SK-N-SH (cell line): ENCODE results near the gene GNPTAB. TPM values are rescaled to one million over a fixed set of nuclear protein-coding genes. Genes with fewer than 3 reads are reported as not detected.

Source experiments
- CTCF ChIA-PET: fragments of 300-600, 350-600 bp; formaldehyde crosslinking; extraction: SDS; loops from one replicate; lab custom pipeline; 2021; lab: Yijun Ruan, JAX
- POLR2A ChIA-PET: fragments of 350-600 bp; sonication (Branson Sonifier 250); formaldehyde crosslinking; extraction: SDS; loops from one replicate; lab custom pipeline; 2020; ENCODE audit warnings: antibody characterized with exemption, inconsistent platforms; lab: Yijun Ruan, JAX
- DNase-seq: peaks from one replicate; pipeline ENCODE4 v3.0.0; 2012
- H2AFZ ChIP-seq: fragments of 200-600 bp; sonication (generic); 2 replicates; pipeline ENCODE4 v1.8.1; 2016; ENCODE audit warnings: antibody characterized with exemption, mild to moderate bottlenecking, low read depth
- H3F3A ChIP-seq: fragments of 200-600 bp; sonication (generic); replicated peaks from 2 replicates; pipeline ENCODE3; 2016; ENCODE audit warnings: antibody characterized with exemption, mild to moderate bottlenecking; ENCODE audit not compliant: insufficient read depth
- H3K27ac ChIP-seq, 2 experiments: fragments of 200-500 bp in 1 of 2; fragments of 200-600 bp in 1 of 2; sonication (Bioruptor generic) in 1 of 2; sonication (generic), shearing (Covaris generic) in 1 of 2; 2 replicates each; pipeline versions ENCODE4 v1.5.1 to v1.6.1; 2014 to 2016; ENCODE audit warnings: low read depth in 2 of 2, inconsistent platforms in 1 of 2, low read length in 1 of 2, mild to moderate bottlenecking in 1 of 2, mixed read lengths in 1 of 2
- H3K27me3 ChIP-seq: fragments of 200-600 bp; sonication (generic), shearing (Covaris generic); 2 replicates; pipeline ENCODE4 v1.6.1; 2016; ENCODE audit warnings: mixed run types; ENCODE audit not compliant: insufficient read depth
- H3K36me3 ChIP-seq, 2 experiments: fragments of 200-500 bp in 1 of 2; fragments of 200-600 bp in 1 of 2; sonication (Bioruptor generic) in 1 of 2; sonication (generic) in 1 of 2; replicated peaks in 1 of 2; 2 replicates each; pipeline versions ENCODE3 to v1.5.1; 2014 to 2016; ENCODE audit warnings: low read length in 1 of 2, mild to moderate bottlenecking in 1 of 2; ENCODE audit not compliant: insufficient read depth in 2 of 2, control insufficient read depth in 1 of 2
- H3K4me1 ChIP-seq, 2 experiments: fragments of 200-500 bp in 1 of 2; fragments of 200-600 bp in 1 of 2; sonication (Bioruptor generic) in 1 of 2; sonication (generic), shearing (Covaris generic) in 1 of 2; 2 replicates each; pipeline versions ENCODE4 v1.5.1 to v1.6.1; 2014 to 2016; ENCODE audit warnings: low read depth in 1 of 2, low read length in 1 of 2, mixed run types in 1 of 2; ENCODE audit not compliant: insufficient read depth in 2 of 2, control insufficient read depth in 1 of 2
- H3K4me2 ChIP-seq: fragments of 200-600 bp; sonication (generic), shearing (Covaris generic); 2 replicates; pipeline ENCODE4 v1.6.1; 2017; ENCODE audit warnings: mixed run types
- H3K4me3 ChIP-seq, 2 experiments: fragments of 200-500 bp in 1 of 2; fragments of 200-600 bp in 1 of 2; sonication (Bioruptor generic) in 1 of 2; sonication (generic), shearing (Covaris generic) in 1 of 2; 2 replicates each; pipeline versions ENCODE4 v1.5.1 to v1.8.1; 2014 to 2016; ENCODE audit warnings: low read depth in 2 of 2, inconsistent platforms in 1 of 2, low read length in 1 of 2, mild to moderate bottlenecking in 1 of 2, mixed read lengths in 1 of 2, moderate library complexity in 1 of 2
- H3K79me2 ChIP-seq: fragments of 200-600 bp; sonication (generic); 2 replicates; pipeline ENCODE4 v1.8.1; 2017; ENCODE audit warnings: mild to moderate bottlenecking; ENCODE audit not compliant: insufficient read depth
- H3K9ac ChIP-seq: fragments of 200-600 bp; sonication (generic); 2 replicates; pipeline ENCODE4 v1.6.1; 2017; ENCODE audit warnings: mixed run types
- H3K9me2 ChIP-seq: fragments of 200-600 bp; sonication (generic); 2 replicates; pipeline ENCODE4 v1.6.1; 2017; ENCODE audit warnings: mixed run types
- H3K9me3 ChIP-seq: fragments of 200-600 bp; sonication (generic); 2 replicates; pipeline ENCODE4 v1.6.1; 2017; ENCODE audit warnings: mixed run types, mild to moderate bottlenecking, moderate library complexity
- H4K20me1 ChIP-seq: fragments of 200-600 bp; sonication (generic); 2 replicates; pipeline ENCODE4 v1.6.1; 2017; ENCODE audit warnings: mild to moderate bottlenecking, mixed run types; ENCODE audit not compliant: insufficient read depth
- CHD2 ChIP-seq: fragments of 150-350 bp; IDR thresholded peaks from 2 replicates; pipeline ENCODE4 v1.6.1; 2018; ENCODE audit warnings: low read length; ENCODE audit not compliant: partially characterized antibody
- ELF1 ChIP-seq: IDR thresholded peaks from 2 replicates; pipeline ENCODE4 v1.4.0; 2012
- EP300 ChIP-seq, 2 experiments: IDR thresholded peaks; 2 replicates each; pipeline versions ENCODE4 v1.4.0 to v1.6.1; 2012; ENCODE audit warnings: borderline replicate concordance in 1 of 2, low read depth in 1 of 2, low read length in 1 of 2
- FOXJ3 ChIP-seq: sonication (generic); formaldehyde crosslinking; IDR thresholded peaks from 2 replicates; pipeline ENCODE4 v1.5.1; 2020; ENCODE audit warnings: mild to moderate bottlenecking, missing genetic modification reagents
- GABPA ChIP-seq: IDR thresholded peaks from 2 replicates; pipeline ENCODE4 v1.4.0; 2012; ENCODE audit warnings: low read depth, mild to moderate bottlenecking
- GATA2 ChIP-seq: sonication (generic); formaldehyde crosslinking; IDR thresholded peaks from 2 replicates; pipeline ENCODE4 v1.5.0; 2020; ENCODE audit warnings: mild to moderate bottlenecking, missing genetic modification reagents
- MEF2A ChIP-seq: IDR thresholded peaks from 2 replicates; pipeline ENCODE4 v1.4.0; 2012; ENCODE audit warnings: low read depth, borderline replicate concordance
- NFIC ChIP-seq: IDR thresholded peaks from 2 replicates; pipeline ENCODE4 v1.4.0; 2012; ENCODE audit warnings: borderline replicate concordance
- NRF1 ChIP-seq: IDR thresholded peaks from 2 replicates; pipeline ENCODE4 v1.6.1; 2012; ENCODE audit warnings: low read depth, mild to moderate bottlenecking, low read length
- POLR2AphosphoS5 ChIP-seq: IDR thresholded peaks from 2 replicates; pipeline ENCODE4 v1.6.1; 2012; ENCODE audit warnings: low read depth, low read length
- RAD21 ChIP-seq: IDR thresholded peaks from 2 replicates; pipeline ENCODE4 v1.6.1; 2012; ENCODE audit warnings: mild to moderate bottlenecking, low read length
- SIN3A ChIP-seq: IDR thresholded peaks from 2 replicates; pipeline ENCODE4 v1.6.1; 2012; ENCODE audit warnings: low read depth, mild to moderate bottlenecking, low read length, moderate library complexity, borderline replicate concordance
- TAF1 ChIP-seq: IDR thresholded peaks from 2 replicates; pipeline ENCODE4 v1.6.1; 2012; ENCODE audit warnings: low read depth, mild to moderate bottlenecking, low read length, moderate library complexity, borderline replicate concordance
- TEAD4 ChIP-seq: IDR thresholded peaks from 2 replicates; pipeline ENCODE4 v1.4.0; 2012; ENCODE audit warnings: mild to moderate bottlenecking, borderline replicate concordance; ENCODE audit not compliant: insufficient read depth
- YY1 ChIP-seq: IDR thresholded peaks from 2 replicates; pipeline ENCODE4 v1.4.0; 2012; ENCODE audit warnings: low read depth, mild to moderate bottlenecking
- WGBS: methylation state at CpG from one replicate; pipeline ENCODE4 v1.1.6; 2017; ENCODE audit warnings: low lambda C conversion rate; 5-methylcytosine and 5-hydroxymethylcytosine counted together
- polyA plus RNA-seq, 3 experiments: library from polyadenylated mRNA; depleted of rRNA; stranded (reverse); fragments of >200 nt; gene quantifications; 2 replicates each; pipeline ENCODE4 v1.2.3, GENCODE V29; 2012
- TF ChIP-seq, protein P1 (sequence below): IDR thresholded peaks from 2 replicates; pipeline ENCODE4 v1.4.0; 2012; ENCODE audit warnings: low read depth
- TF ChIP-seq, protein P2 (sequence below): IDR thresholded peaks from 2 replicates; pipeline ENCODE4; 2012
- TF ChIP-seq, protein P3 (sequence below): IDR thresholded peaks from 2 replicates; pipeline ENCODE4 v1.4.0; 2012; ENCODE audit warnings: low read depth, borderline replicate concordance

The GNPTAB gene
- polyA plus RNA-seq, 1 of the 3 experiments (the other 2 are of a cell fraction): 18.8 TPM

DNA sequence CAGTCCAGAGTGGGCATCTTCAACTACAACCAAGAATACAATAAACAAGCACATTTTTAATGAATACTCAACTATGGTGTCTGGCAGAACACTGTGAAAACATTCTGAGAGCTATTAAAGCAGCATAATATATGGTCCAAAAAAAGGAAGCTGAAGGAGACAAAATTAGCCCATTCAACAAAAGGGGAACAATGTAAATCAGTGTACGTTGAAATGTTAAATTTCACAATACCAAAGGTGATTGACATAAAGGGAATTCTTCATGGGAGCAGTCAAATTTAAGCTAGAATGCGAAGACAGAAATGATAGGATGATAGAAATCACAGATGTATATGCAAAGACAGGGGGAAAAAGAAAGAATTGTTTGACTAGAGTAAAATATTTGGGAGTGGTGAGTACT lies 50.2 kb downstream of the GNPTAB start:
- no peaks in the 10 kb centered on the region for H4K20me1 ChIP-seq
- peaks cover 6% of the 10 kb centered on the region in 2 experiments for H3K36me3 ChIP-seq
- H3K79me2 ChIP-seq: no peaks in the 10 kb centered on the region
- no peak overlapping the region for H3K9ac ChIP-seq
- CTCF ChIA-PET: interaction anchor here (1.0 to 6.7 kb wide), 4 partner anchors 55 to 366 kb away, joined by 3 to 44 read pairs (median 4); no protein-coding TSS in a partner anchor
- no peak overlapping the region for H3K4me2 ChIP-seq
- no peaks in the 10 kb centered on the region for H3K9me3 ChIP-seq
- TF ChIP-seq SIN3A: no peak
- TF ChIP-seq NRF1: no peak
- TF ChIP-seq, protein P1, sequence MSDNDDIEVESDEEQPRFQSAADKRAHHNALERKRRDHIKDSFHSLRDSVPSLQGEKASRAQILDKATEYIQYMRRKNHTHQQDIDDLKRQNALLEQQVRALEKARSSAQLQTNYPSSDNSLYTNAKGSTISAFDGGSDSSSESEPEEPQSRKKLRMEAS: no peak
- no peak for TF ChIP-seq EP300 (IDR thresholded peaks at IDR 0.05; ENCODE audit: borderline replicate concordance in 1 of 2, low read depth in 1 of 2, low read length in 1 of 2)
- no peak for TF ChIP-seq TAF1
- TF ChIP-seq CHD2: no peak
- POLR2A ChIA-PET: no interaction called here
- H3K4me3 ChIP-seq: no peak overlapping the region
- H3F3A ChIP-seq: peaks cover 8% of the 10 kb centered on the region
- no peaks in the 10 kb centered on the region for H3K4me1 ChIP-seq
- no peak overlapping the region for H2AFZ ChIP-seq
- 85% methylated on average over 2 of the region's 2 CpGs for WGBS
- no peaks in the 10 kb centered on the region for H3K27me3 ChIP-seq
- no peak for DNase-seq
- H3K27ac ChIP-seq: no peak overlapping the region
- H3K9me2 ChIP-seq: no peaks in the 10 kb centered on the region

DNA sequence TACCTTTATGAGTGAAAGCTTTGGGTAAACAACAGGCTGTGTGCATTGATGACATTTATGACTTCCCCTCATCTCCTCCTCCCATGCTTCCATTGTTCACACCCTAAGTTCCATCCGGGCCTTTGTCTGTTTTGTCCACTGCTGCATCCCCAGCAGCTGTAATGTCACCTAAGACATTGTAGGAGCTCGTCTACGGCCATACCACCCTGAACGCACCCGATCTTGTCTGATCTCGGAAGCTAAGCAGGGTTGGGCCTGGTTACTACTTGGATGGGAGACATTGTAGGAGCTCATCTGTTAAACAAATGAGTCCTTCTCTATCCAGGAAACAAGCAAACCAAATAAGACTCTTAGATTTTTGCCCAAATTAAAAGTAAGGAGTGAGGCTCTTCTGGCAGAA lies 51.1 kb downstream of the GNPTAB start:
- TF ChIP-seq POLR2AphosphoS5 (no peak), YY1 (no peak), TEAD4 (no peak), RAD21 (no peak), FOXJ3 (CRISPR knock-in tag) (no peak), EP300 (IDR thresholded peaks at IDR 0.05; ENCODE audit: borderline replicate concordance in 1 of 2, low read depth in 1 of 2, low read length in 1 of 2) (no peak), MEF2A (no peak), GABPA (no peak), ELF1 (no peak), NFIC (no peak), GATA2 (no peak)
- TF ChIP-seq, protein P2, sequence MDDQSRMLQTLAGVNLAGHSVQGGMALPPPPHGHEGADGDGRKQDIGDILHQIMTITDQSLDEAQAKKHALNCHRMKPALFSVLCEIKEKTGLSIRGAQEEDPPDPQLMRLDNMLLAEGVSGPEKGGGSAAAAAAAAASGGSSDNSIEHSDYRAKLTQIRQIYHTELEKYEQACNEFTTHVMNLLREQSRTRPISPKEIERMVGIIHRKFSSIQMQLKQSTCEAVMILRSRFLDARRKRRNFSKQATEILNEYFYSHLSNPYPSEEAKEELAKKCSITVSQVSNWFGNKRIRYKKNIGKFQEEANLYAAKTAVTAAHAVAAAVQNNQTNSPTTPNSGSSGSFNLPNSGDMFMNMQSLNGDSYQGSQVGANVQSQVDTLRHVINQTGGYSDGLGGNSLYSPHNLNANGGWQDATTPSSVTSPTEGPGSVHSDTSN: no peak
- TF ChIP-seq, protein P1: no peak
- TF ChIP-seq, protein P3, sequence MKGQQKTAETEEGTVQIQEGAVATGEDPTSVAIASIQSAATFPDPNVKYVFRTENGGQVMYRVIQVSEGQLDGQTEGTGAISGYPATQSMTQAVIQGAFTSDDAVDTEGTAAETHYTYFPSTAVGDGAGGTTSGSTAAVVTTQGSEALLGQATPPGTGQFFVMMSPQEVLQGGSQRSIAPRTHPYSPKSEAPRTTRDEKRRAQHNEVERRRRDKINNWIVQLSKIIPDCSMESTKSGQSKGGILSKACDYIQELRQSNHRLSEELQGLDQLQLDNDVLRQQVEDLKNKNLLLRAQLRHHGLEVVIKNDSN: no peak
- no peak overlapping the region for H3K4me2 ChIP-seq
- ChIA-PET CTCF (interaction anchor here (1.0 to 6.7 kb wide), 4 partner anchors 52 to 139 kb away, joined by 3 to 44 read pairs (median 6); partner anchors contain the start of gene GNPTAB), POLR2A (no interaction called here)
- peaks cover 8% of the 10 kb centered on the region for H3F3A ChIP-seq
- DNase-seq: no peak
- 97% methylated on average over 6 of the region's 6 CpGs for WGBS
- no peaks in the 10 kb centered on the region for H3K79me2 ChIP-seq
- no peaks in the 10 kb centered on the region for H3K9me3 ChIP-seq
- no peaks in the 10 kb centered on the region for H4K20me1 ChIP-seq
- H3K9ac ChIP-seq: no peak overlapping the region
- H3K36me3 ChIP-seq: peaks cover 6% of the 10 kb centered on the region in 2 experiments
- no peaks in the 10 kb centered on the region for H3K27me3 ChIP-seq
- no peak overlapping the region for H3K4me3 ChIP-seq
- H3K27ac ChIP-seq: no peak overlapping the region
- no peak overlapping the region for H2AFZ ChIP-seq
- no peaks in the 10 kb centered on the region for H3K9me2 ChIP-seq
- no peaks in the 10 kb centered on the region for H3K4me1 ChIP-seq
